Activated T-cell treated with anti-CD3 and anti-CD28 coated beads, Interleukin-2, amount 50 U/mL, for 24 hours (primary cell): Measurements from ENCODE around the gene PLA2G15.

Source experiments
- DNase-seq: peaks from one replicate; pipeline ENCODE4 v3.0.0-alpha.2; 2020
- H3K27ac Mint-ChIP-seq: 2 replicates; pipeline ENCODE4 v1.8.0; 2020; ENCODE audit warnings: mild to moderate bottlenecking, mixed read lengths
- H3K27me3 Mint-ChIP-seq: 2 replicates; pipeline ENCODE4 v1.8.0; 2020; ENCODE audit warnings: mixed read lengths
- H3K36me3 Mint-ChIP-seq: 2 replicates; pipeline ENCODE4 v1.8.0; 2020; ENCODE audit warnings: low read depth, mixed read lengths
- H3K4me1 Mint-ChIP-seq: 2 replicates; pipeline ENCODE4 v1.8.0; 2020; ENCODE audit warnings: low read depth, mixed read lengths
- H3K4me3 Mint-ChIP-seq: 2 replicates; pipeline ENCODE4 v1.8.0; 2020; ENCODE audit warnings: mild to moderate bottlenecking, moderate library complexity, mixed read lengths
- H3K9me3 Mint-ChIP-seq: 2 replicates; pipeline ENCODE4 v1.8.0; 2020; ENCODE audit warnings: mixed read lengths

The PLA2G15 gene

GRCh38 chr16:68252383-68252782 is 7.2 kb downstream of the PLA2G15 start:
- Mint-ChIP-seq H3K4me1 (no peaks in the 10 kb centered on the region), H3K4me3 (no peak overlapping the region), H3K27ac (no peak overlapping the region), H3K9me3 (no peaks in the 10 kb centered on the region), H3K36me3 (peaks cover 47% of the 10 kb centered on the region), H3K27me3 (no peaks in the 10 kb centered on the region)
- no peak for DNase-seq

GRCh38 chr16:68253721-68254120 is 8.5 kb downstream of the PLA2G15 start:
- no peak for DNase-seq
- H3K36me3 Mint-ChIP-seq = peaks cover 55% of the 10 kb centered on the region
- H3K4me3 Mint-ChIP-seq = no peak overlapping the region
- no peaks in the 10 kb centered on the region for H3K27me3 Mint-ChIP-seq
- H3K27ac Mint-ChIP-seq = no peak overlapping the region
- H3K9me3 Mint-ChIP-seq = no peaks in the 10 kb centered on the region
- no peaks in the 10 kb centered on the region for H3K4me1 Mint-ChIP-seq

GRCh38 chr16:68255712-68256111 is 10.5 kb downstream of the PLA2G15 start:
- Mint-ChIP-seq H3K4me1 (no peaks in the 10 kb centered on the region), H3K27me3 (no peaks in the 10 kb centered on the region), H3K27ac (no peak overlapping the region), H3K36me3 (peaks cover 56% of the 10 kb centered on the region), H3K9me3 (no peaks in the 10 kb centered on the region), H3K4me3 (no peak overlapping the region)
- no peak for DNase-seq

- H3K4me1 Mint-ChIP-seq = peaks cover 9% of the 10 kb centered on the region
- no peaks in the 10 kb centered on the region for H3K9me3 Mint-ChIP-seq
- DNase-seq = no peak
- H3K4me3 Mint-ChIP-seq = no peak overlapping the region
- H3K36me3 Mint-ChIP-seq = peaks cover 43% of the 10 kb centered on the region
- no peak overlapping the region for H3K27ac Mint-ChIP-seq
- H3K27me3 Mint-ChIP-seq = no peaks in the 10 kb centered on the region
These were observed 12.2 kb downstream of the PLA2G15 start for GRCh38 chr16:68257251-68257905.

GRCh38 chr16:68257906-68258800 is 13.0 kb downstream of the PLA2G15 start:
- Mint-ChIP-seq H3K27me3 (no peaks in the 10 kb centered on the region), H3K27ac (peak overlapping the region; percentile 64), H3K36me3 (peaks cover 42% of the 10 kb centered on the region), H3K9me3 (no peaks in the 10 kb centered on the region), H3K4me3 (no peak overlapping the region), H3K4me1 (peaks cover 12% of the 10 kb centered on the region)
- DNase-seq = no peak

- Mint-ChIP-seq H3K4me3 (no peak overlapping the region), H3K9me3 (no peaks in the 10 kb centered on the region), H3K4me1 (peaks cover 20% of the 10 kb centered on the region), H3K27ac (no peak overlapping the region), H3K36me3 (peaks cover 38% of the 10 kb centered on the region), H3K27me3 (no peaks in the 10 kb centered on the region)
- no peak for DNase-seq
These were observed 14.0 kb downstream of the PLA2G15 start for GRCh38 chr16:68259007-68259825.

GRCh38 chr16:68263559-68264127 is 18.5 kb downstream of the PLA2G15 start:
- Mint-ChIP-seq H3K4me3 (peak overlapping the region; percentile 86), H3K36me3 (peaks cover 46% of the 10 kb centered on the region), H3K4me1 (peaks cover 44% of the 10 kb centered on the region), H3K27me3 (no peaks in the 10 kb centered on the region), H3K9me3 (no peaks in the 10 kb centered on the region), H3K27ac (peak overlapping the region; percentile 97)
- no peak for DNase-seq

- Mint-ChIP-seq H3K27me3 (no peaks in the 10 kb centered on the region), H3K4me3 (peak within 1 kb of the TSS; percentile 86), H3K36me3 (peaks cover 46% of the 10 kb centered on the region), H3K4me1 (peaks cover 51% of the 10 kb centered on the region), H3K27ac (peak within 1 kb of the TSS; percentile 98), H3K9me3 (no peaks in the 10 kb centered on the region)
- peak; percentile 92 for DNase-seq
These were observed 19.2 kb downstream of the PLA2G15 start, which contains the start of gene SLC7A6 for GRCh38 chr16:68264128-68265077. TSS of gene SLC7A6 (plus strand) at chr16:68264526. CDS start at chr16:68274727, 10,201 bp downstream.

- H3K36me3 Mint-ChIP-seq = peaks cover 49% of the 10 kb centered on the region
- DNase-seq = peak; percentile 64
- peak overlapping the region; percentile 86 for H3K4me3 Mint-ChIP-seq
- H3K27me3 Mint-ChIP-seq = no peaks in the 10 kb centered on the region
- H3K4me1 Mint-ChIP-seq = peaks cover 60% of the 10 kb centered on the region
- no peaks in the 10 kb centered on the region for H3K9me3 Mint-ChIP-seq
- H3K27ac Mint-ChIP-seq = peak overlapping the region; percentile 98
These were observed 20.1 kb downstream of the PLA2G15 start for GRCh38 chr16:68265078-68265920.

- no peak for DNase-seq
- H3K27ac Mint-ChIP-seq = peak overlapping the region; percentile 93
- peak overlapping the region; percentile 60 for H3K4me3 Mint-ChIP-seq
- peaks cover 73% of the 10 kb centered on the region for H3K36me3 Mint-ChIP-seq
- H3K9me3 Mint-ChIP-seq = no peaks in the 10 kb centered on the region
- no peaks in the 10 kb centered on the region for H3K27me3 Mint-ChIP-seq
- H3K4me1 Mint-ChIP-seq = peaks cover 75% of the 10 kb centered on the region
These were observed 22.6 kb downstream of the PLA2G15 start for GRCh38 chr16:68267612-68268405.

- Mint-ChIP-seq H3K27ac (peak overlapping the region; percentile 95), H3K27me3 (no peaks in the 10 kb centered on the region), H3K4me3 (peak overlapping the region; percentile 47), H3K4me1 (peaks cover 85% of the 10 kb centered on the region), H3K36me3 (peaks cover 89% of the 10 kb centered on the region), H3K9me3 (no peaks in the 10 kb centered on the region)
- no peak for DNase-seq
These were observed 24.6 kb downstream of the PLA2G15 start for GRCh38 chr16:68269793-68270192.

GRCh38 chr16:68270353-68270752 is 25.2 kb downstream of the PLA2G15 start:
- Mint-ChIP-seq H3K27ac (peak overlapping the region; percentile 95), H3K4me1 (peaks cover 90% of the 10 kb centered on the region), H3K4me3 (peak overlapping the region; percentile 39)

More at GRCh38 chr16:68270353-68270752, 25.2 kb downstream of the PLA2G15 start:
- Mint-ChIP-seq H3K36me3 (peaks cover 89% of the 10 kb centered on the region), H3K27me3 (no peaks in the 10 kb centered on the region), H3K9me3 (no peaks in the 10 kb centered on the region)
- no peak for DNase-seq
